Measurements from ENCODE around the gene PHF19. TPM values are rescaled to one million over a fixed set of nuclear protein-coding genes. Genes with fewer than 3 reads are reported as not detected.

Gene PHF19
- total and polyA plus RNA-seq, 2 donors = 32.6 to 47.1 TPM

DNA sequence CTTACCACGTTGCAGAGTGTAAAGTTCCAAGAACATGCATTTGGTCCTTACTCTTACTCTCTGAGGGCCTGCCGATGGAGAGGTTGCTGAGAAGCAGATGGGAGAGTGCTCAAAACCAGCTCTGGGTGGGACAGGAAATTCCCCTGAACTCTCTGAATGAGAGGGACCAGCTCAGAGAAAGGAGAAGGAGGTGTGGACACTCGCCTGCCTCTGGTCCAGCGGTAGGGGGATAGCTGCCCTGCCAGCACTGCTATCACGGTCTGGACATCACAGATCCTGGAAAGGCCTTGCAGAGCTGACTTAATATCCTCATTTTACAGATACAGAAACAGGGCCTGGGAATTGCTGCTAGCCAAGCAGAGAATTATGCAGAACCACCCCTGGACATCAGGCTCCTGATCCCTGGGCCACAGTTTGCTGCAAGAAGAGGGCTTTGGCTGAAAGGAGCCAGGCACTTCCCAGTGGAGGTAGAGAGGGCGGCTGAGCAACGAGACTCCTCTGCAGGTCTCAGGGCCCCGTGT, 44.7 kb upstream of the PHF19 start:
- no peak for DNase-seq (ENCODE audit: low read depth in 6 of 9, low spot score in 9 of 9)
- Histone ChIP-seq H3K27ac (ENCODE audit: low read depth in 1 of 2, low read length in 1 of 2) (no peak overlapping the region), H3K27me3 (ENCODE audit: control insufficient read depth in 2 of 2, insufficient read depth in 1 of 2, low read length in 1 of 2) (no peaks in the 10 kb centered on the region), H3K36me3 (ENCODE audit: control insufficient read depth in 2 of 2, insufficient read depth in 2 of 2, low read length in 1 of 2) (no peaks in the 10 kb centered on the region), H3K9me3 (ENCODE audit: control insufficient read depth in 2 of 2, insufficient read depth in 1 of 2, low read length in 1 of 2) (peaks cover 0 to 8% of the 10 kb centered on the region in 2 donors), H3K4me3 (ENCODE audit: low read length in 2 of 2) (no peak overlapping the region), H3K4me1 (ENCODE audit: control insufficient read depth in 2 of 2, insufficient read depth in 2 of 2, low read length in 2 of 2) (peaks cover 16 to 47% of the 10 kb centered on the region in 2 donors)
- 93% methylated on average over 8 of the region's 8 CpGs for WGBS

DNA sequence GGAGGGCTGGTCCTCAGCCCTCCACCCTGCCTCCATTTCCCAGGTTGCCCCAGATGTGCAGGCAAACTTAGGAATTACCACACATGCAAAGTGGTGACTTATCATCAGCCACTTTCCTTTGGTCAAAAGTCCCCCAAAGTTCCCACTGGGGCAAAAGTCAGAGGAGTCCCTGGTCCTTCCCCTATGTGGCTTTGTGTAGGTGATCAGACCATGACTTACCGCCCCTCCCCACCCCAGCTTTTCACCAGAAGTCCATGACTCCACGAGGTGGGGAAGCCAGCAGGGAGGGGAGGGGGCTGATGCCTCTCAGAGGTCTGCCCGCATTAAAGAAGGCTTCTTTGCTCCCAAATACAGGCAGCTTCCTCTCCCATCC, 43.8 kb upstream of the PHF19 start:
- Histone ChIP-seq H3K4me3 (ENCODE audit: low read length in 2 of 2) (no peak overlapping the region), H3K4me1 (ENCODE audit: control insufficient read depth in 2 of 2, insufficient read depth in 2 of 2, low read length in 2 of 2) (peaks cover 13 to 47% of the 10 kb centered on the region in 2 donors), H3K36me3 (ENCODE audit: control insufficient read depth in 2 of 2, insufficient read depth in 2 of 2, low read length in 1 of 2) (no peaks in the 10 kb centered on the region), H3K9me3 (ENCODE audit: control insufficient read depth in 2 of 2, insufficient read depth in 1 of 2, low read length in 1 of 2) (peaks cover 0 to 8% of the 10 kb centered on the region in 2 donors), H3K27me3 (ENCODE audit: control insufficient read depth in 2 of 2, insufficient read depth in 1 of 2, low read length in 1 of 2) (no peaks in the 10 kb centered on the region), H3K27ac (ENCODE audit: low read depth in 1 of 2, low read length in 1 of 2) (no peak overlapping the region)
- WGBS = 74% methylated on average over 3 of the region's 3 CpGs
- DNase-seq (ENCODE audit: low read depth in 6 of 9, low spot score in 9 of 9) = no peak

DNA sequence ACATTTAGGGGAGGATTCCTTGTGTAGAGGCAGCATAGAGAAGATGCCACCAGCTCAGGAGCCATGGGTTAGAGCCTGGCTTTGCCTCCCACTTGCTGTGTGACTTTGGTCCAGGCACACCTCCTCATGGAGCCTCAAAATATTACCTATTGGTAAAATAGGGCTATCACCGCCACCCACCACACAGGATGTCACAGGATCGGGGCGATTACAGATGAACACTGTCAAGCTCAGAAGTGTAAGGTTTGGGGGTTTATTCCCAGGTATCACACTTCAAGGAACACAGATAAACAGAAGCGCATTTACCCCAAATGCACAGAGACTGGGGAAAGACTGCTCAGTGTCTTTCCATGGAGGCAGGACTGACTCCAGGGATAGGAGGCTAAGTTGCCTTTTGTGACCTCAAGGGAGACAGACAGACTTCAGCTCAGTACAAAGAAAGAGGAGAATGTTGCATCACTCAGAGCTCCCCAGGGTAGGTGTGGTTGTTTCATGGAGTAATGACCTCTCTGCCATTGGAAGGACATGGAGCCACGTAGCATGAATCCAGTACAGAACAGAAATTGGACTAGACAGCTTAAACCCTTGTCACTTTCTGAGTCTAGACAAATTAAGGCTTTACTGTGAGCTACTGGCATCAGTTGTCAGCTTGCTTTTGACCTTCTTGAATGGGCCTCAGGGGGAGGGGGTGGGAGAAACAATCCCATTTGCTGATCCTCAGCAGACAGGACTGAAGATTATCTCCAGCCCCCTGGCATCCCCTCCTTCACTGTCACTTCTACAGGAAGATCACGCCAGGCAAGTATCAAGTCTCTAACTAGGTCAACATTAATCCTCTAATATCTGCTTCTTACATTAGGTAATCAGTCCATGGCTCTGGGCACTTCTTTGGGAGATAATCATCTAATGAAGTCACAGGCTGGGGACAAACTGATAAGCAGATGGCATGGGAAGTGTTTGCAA, 43.1 kb upstream of the PHF19 start:
- Histone ChIP-seq H3K9me3 (ENCODE audit: control insufficient read depth in 2 of 2, insufficient read depth in 1 of 2, low read length in 1 of 2) (peaks cover 0 to 8% of the 10 kb centered on the region in 2 donors), H3K36me3 (ENCODE audit: control insufficient read depth in 2 of 2, insufficient read depth in 2 of 2, low read length in 1 of 2) (no peaks in the 10 kb centered on the region), H3K4me3 (ENCODE audit: low read length in 2 of 2) (no peak overlapping the region), H3K27ac (ENCODE audit: low read depth in 1 of 2, low read length in 1 of 2) (no peak overlapping the region), H3K27me3 (ENCODE audit: control insufficient read depth in 2 of 2, insufficient read depth in 1 of 2, low read length in 1 of 2) (no peaks in the 10 kb centered on the region), H3K4me1 (ENCODE audit: control insufficient read depth in 2 of 2, insufficient read depth in 2 of 2, low read length in 2 of 2) (peaks cover 12 to 48% of the 10 kb centered on the region in 2 donors)
- no peak for DNase-seq (ENCODE audit: low read depth in 6 of 9, low spot score in 9 of 9)
- whole genome bisulfite sequencing = 96% methylated on average over 6 of the region's 6 CpGs

DNA sequence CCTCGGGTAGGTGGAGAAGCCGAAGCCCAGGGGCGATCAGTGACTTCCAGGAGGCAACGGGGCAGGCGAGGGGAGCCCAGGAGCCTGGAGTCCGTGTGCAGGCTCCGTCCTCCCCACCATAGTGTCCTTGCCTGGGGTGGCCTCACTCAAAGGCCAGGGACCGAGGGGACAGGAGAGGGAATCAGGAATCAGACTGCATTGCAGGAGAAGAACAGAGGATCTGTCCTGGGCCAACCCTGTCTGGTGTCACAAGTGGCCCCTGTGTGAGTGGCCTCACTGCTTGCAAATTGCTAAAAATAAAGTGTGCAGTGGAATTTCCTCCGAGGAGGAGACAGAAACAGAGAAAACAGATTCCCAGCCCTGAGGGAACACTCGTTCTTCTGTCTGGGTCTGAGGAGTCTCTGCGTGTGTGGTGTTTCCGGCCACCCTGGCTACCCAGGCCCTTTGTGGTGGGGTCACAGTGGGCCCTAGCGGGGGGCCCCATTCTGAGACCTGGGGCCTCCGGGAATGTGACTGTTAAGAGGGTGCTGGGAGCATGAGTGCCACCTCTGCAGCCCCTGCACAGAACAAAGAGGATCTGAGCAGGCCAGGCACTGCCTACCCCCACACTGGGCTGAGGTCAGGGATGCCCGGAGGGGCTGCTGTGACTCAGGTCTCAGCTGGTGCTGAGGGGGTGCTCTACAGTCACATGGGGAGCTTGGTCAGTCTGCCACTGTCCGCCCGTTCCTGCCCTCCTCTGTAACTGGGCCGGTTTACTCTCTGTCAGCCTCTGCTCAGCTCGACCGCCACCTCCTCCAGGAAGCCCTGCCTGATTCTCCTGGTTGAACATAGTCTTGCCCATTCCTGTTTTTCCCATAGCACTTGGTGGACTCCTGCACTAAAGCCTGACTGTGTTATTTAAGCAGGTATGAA, 42.2 kb upstream of the PHF19 start:
- Histone ChIP-seq H3K4me1 (ENCODE audit: control insufficient read depth in 2 of 2, insufficient read depth in 2 of 2, low read length in 2 of 2) (peaks cover 13 to 48% of the 10 kb centered on the region in 2 donors), H3K27ac (ENCODE audit: low read depth in 1 of 2, low read length in 1 of 2) (no peak overlapping the region), H3K36me3 (ENCODE audit: control insufficient read depth in 2 of 2, insufficient read depth in 2 of 2, low read length in 1 of 2) (no peaks in the 10 kb centered on the region), H3K4me3 (ENCODE audit: low read length in 2 of 2) (no peak overlapping the region), H3K27me3 (ENCODE audit: control insufficient read depth in 2 of 2, insufficient read depth in 1 of 2, low read length in 1 of 2) (no peaks in the 10 kb centered on the region), H3K9me3 (ENCODE audit: control insufficient read depth in 2 of 2, insufficient read depth in 1 of 2, low read length in 1 of 2) (peaks cover 0 to 8% of the 10 kb centered on the region in 2 donors)
- WGBS = 96% methylated on average over 20 of the region's 20 CpGs
- DNase-seq (ENCODE audit: low read depth in 6 of 9, low spot score in 9 of 9) = no peak

DNA sequence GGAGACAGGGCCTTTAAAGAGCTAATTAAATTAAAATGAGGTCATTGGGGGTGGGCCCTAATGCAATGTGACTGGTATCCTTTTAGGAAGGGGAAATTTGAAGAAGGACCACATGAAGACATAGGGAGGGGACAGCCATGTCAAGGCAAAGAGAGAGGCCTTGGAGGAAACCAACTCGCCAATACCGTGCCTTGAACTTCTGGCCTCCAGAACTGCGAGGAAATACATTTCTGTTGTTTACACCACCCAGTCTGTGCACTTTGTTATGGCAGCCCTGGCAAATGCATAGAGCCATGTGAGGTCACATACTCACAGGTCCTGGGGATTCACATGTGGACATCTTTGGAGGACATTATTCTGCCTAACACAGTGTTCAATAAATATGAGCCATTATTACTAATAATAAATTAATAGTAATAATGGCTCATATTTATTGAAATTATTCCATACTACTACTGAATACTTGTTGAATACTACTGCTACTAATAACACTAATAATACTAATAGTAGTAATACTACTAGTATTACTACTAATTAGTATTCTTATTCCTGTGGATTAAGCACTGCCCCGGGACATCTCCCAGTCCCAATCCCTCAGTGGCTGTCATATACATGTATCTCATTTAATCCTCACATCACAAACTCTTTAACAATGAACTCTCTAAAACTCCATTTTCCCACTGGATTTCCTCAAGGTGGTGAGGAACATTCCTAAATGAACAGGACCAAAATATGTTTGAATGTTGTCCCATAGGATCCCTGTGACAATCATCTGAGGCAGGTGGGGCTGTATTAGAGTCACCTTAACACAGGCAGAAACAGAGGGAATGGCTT, 41.2 kb upstream of the PHF19 start:
- Histone ChIP-seq H3K27me3 (ENCODE audit: control insufficient read depth in 2 of 2, insufficient read depth in 1 of 2, low read length in 1 of 2) (no peaks in the 10 kb centered on the region), H3K4me1 (ENCODE audit: control insufficient read depth in 2 of 2, insufficient read depth in 2 of 2, low read length in 2 of 2) (peaks cover 13 to 48% of the 10 kb centered on the region in 2 donors), H3K9me3 (ENCODE audit: control insufficient read depth in 2 of 2, insufficient read depth in 1 of 2, low read length in 1 of 2) (peaks cover 0 to 8% of the 10 kb centered on the region in 2 donors), H3K27ac (ENCODE audit: low read depth in 1 of 2, low read length in 1 of 2) (no peak overlapping the region), H3K36me3 (ENCODE audit: control insufficient read depth in 2 of 2, insufficient read depth in 2 of 2, low read length in 1 of 2) (no peaks in the 10 kb centered on the region), H3K4me3 (ENCODE audit: low read length in 2 of 2) (no peak overlapping the region)
- 98% methylated on average over 4 of the region's 4 CpGs for whole genome bisulfite sequencing
- no peak for DNase-seq (ENCODE audit: low read depth in 6 of 9, low spot score in 9 of 9)

DNA sequence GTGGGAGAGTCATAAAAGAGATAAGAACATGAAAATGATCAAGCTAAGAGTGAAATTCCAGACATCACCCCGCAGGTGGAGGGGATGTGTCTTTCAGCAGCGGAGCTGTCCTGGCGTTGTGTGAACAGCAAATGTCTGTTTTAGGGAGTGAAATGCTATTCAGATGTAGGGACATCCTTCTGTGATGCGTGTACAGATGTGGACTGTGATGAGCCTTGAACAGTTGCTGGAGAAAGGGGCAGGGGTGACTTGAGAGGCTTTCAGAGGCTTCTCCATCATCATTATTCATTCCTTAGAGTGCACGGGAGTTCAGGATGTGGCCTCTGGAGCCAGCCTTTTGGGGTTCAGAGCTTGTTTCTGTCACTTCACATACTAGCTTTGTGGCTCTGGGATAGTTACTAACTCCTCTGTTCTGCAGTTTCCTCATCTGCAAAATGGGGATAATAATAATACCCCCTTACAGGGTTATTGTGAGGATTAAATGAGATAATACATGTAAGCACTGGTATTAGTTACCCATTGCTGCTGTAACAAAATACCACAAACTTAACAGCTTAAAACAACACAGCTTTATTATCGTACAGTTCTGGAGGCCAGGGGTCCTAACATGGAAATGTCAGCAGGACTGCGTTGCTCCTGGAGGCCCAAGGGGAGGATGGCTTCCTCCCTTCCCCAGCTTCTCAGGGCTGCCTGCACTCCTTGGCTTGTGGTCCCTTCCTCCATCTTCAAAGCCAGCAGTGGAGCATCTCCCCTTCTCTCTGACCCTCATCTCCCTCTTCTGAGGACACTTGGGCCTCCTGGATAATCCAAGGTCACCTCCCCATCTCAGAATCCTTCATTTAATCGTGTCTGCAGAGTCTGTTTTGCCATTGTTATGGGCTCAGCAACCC, 40.2 kb upstream of the PHF19 start:
- H3K36me3 ChIP-seq (ENCODE audit: control insufficient read depth in 2 of 2, insufficient read depth in 2 of 2, low read length in 1 of 2) = peaks cover 0 to 4% of the 10 kb centered on the region in 2 donors
- no peak overlapping the region for H3K4me3 ChIP-seq (ENCODE audit: low read length in 2 of 2)
- H3K27ac ChIP-seq (ENCODE audit: low read depth in 1 of 2, low read length in 1 of 2) = no peak overlapping the region
- no peaks in the 10 kb centered on the region for H3K27me3 ChIP-seq (ENCODE audit: control insufficient read depth in 2 of 2, insufficient read depth in 1 of 2, low read length in 1 of 2)
- H3K9me3 ChIP-seq (ENCODE audit: control insufficient read depth in 2 of 2, insufficient read depth in 1 of 2, low read length in 1 of 2) = peaks cover 0 to 8% of the 10 kb centered on the region in 2 donors
- peaks cover 12 to 48% of the 10 kb centered on the region in 2 donors for H3K4me1 ChIP-seq (ENCODE audit: control insufficient read depth in 2 of 2, insufficient read depth in 2 of 2, low read length in 2 of 2)
- no peak for DNase-seq (ENCODE audit: low read depth in 6 of 9, low spot score in 9 of 9)
- WGBS = 95% methylated on average over 8 of the region's 8 CpGs

DNA sequence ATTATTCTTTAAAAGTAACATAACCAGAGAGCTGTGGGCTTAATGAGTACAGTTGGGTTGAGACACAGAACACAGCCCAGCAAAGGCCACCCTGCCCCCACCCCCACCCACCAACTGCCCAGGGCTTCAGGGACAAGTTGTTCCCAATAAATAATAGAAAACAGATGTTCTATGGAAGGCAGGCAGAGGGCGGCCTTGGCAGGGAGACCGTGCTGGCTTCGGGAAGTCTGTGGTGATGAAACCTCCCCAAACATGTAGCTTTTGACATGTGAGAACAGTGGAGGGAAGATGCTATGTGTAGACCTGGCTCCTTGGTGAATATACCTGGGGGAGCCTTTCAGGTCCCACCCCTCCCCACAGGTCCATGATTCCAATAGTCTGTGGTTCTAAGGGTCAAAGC, 39.6 kb upstream of the PHF19 start:
- Histone ChIP-seq H3K9me3 (ENCODE audit: control insufficient read depth in 2 of 2, insufficient read depth in 1 of 2, low read length in 1 of 2) (peaks cover 0 to 8% of the 10 kb centered on the region in 2 donors), H3K36me3 (ENCODE audit: control insufficient read depth in 2 of 2, insufficient read depth in 2 of 2, low read length in 1 of 2) (peaks cover 2 to 5% of the 10 kb centered on the region in 2 donors), H3K4me3 (ENCODE audit: low read length in 2 of 2) (no peak overlapping the region), H3K27ac (ENCODE audit: low read depth in 1 of 2, low read length in 1 of 2) (peak overlapping the region; percentile 73 to 86), H3K4me1 (ENCODE audit: control insufficient read depth in 2 of 2, insufficient read depth in 2 of 2, low read length in 2 of 2) (peaks cover 12 to 48% of the 10 kb centered on the region in 2 donors), H3K27me3 (ENCODE audit: control insufficient read depth in 2 of 2, insufficient read depth in 1 of 2, low read length in 1 of 2) (no peaks in the 10 kb centered on the region)
- WGBS = 90% methylated on average over 3 of the region's 3 CpGs
- DNase-seq (ENCODE audit: low read depth in 6 of 9, low spot score in 9 of 9) = no peak

All from thymus (tissue), 11 donors.